GM20431 (cell line): ENCODE measurements around the gene ADRB1.

Experiments used
- in situ Hi-C: fragments of 300-500 bp; cut with MseI, MboI; formaldehyde crosslinking; loops from one replicate; pipeline ENCODE4 v1.15.0; 2020; ENCODE audit warnings: low sequenced_read_pairs; ENCODE audit not compliant: unreplicated experiment

Gene ADRB1

GRCh38 chr10:114043532-114044246, at the start of gene ADRB1:
Gene ADRB1 (plus strand): TSS chr10:114043866. CDS start chr10:114044133, 267 bp downstream.
- in situ Hi-C loops: no loop called here

- in situ Hi-C loops: no loop called here
These were observed 48.5 kb upstream of the ADRB1 start for GRCh38 chr10:113995201-113995600.

GRCh38 chr10:113997428-113997827, 46.2 kb upstream of the ADRB1 start:
- in situ Hi-C loops: no loop called here

- in situ Hi-C loops: no loop called here
These were observed 44.1 kb upstream of the ADRB1 start for GRCh38 chr10:113999531-113999930.

GRCh38 chr10:114000457-114001010, 43.1 kb upstream of the ADRB1 start:
- in situ Hi-C loops: no loop called here

GRCh38 chr10:114002422-114002821, 41.2 kb upstream of the ADRB1 start:
- in situ Hi-C loops: no loop called here

GRCh38 chr10:114003161-114003941, 40.3 kb upstream of the ADRB1 start:
- in situ Hi-C loops: no loop called here

GRCh38 chr10:114009281-114009996, 34.2 kb upstream of the ADRB1 start:
- in situ Hi-C loops: no loop called here

- in situ Hi-C loops: no loop called here
These were observed 33.4 kb upstream of the ADRB1 start for GRCh38 chr10:114010316-114010715.

- in situ Hi-C loops: no loop called here
These were observed 31.0 kb upstream of the ADRB1 start for GRCh38 chr10:114012650-114013049.

GRCh38 chr10:114015708-114016107, 28.0 kb upstream of the ADRB1 start:
- in situ Hi-C loops: no loop called here

GRCh38 chr10:114017271-114017670, 26.4 kb upstream of the ADRB1 start:
- in situ Hi-C loops: no loop called here

GRCh38 chr10:114017873-114018272, 25.8 kb upstream of the ADRB1 start:
- in situ Hi-C loops: no loop called here

GRCh38 chr10:114019226-114019625, 24.4 kb upstream of the ADRB1 start:
- in situ Hi-C loops: no loop called here

GRCh38 chr10:114021154-114021553, 22.5 kb upstream of the ADRB1 start:
- in situ Hi-C loops: no loop called here

- in situ Hi-C loops: no loop called here
These were observed 21.7 kb upstream of the ADRB1 start for GRCh38 chr10:114021717-114022680.

- in situ Hi-C loops: no loop called here
These were observed 20.7 kb upstream of the ADRB1 start for GRCh38 chr10:114022766-114023597.

GRCh38 chr10:114024876-114025610, 18.6 kb upstream of the ADRB1 start:
- in situ Hi-C loops: no loop called here
